GM12878 (cell line): ENCODE results near the gene PLXNC1. TPM values are rescaled to one million over a fixed set of nuclear protein-coding genes. Genes with fewer than 3 reads are reported as not detected.

Experiments used
- ATF2 ChIP-seq: IDR thresholded peaks from 2 replicates; pipeline ENCODE4 v1.6.1; 2012; ENCODE audit warnings: low read length, inconsistent platforms
- ATF7 ChIP-seq: fragments of 450-650 bp; IDR thresholded peaks from 2 replicates; pipeline ENCODE4 v1.6.1; 2016; ENCODE audit warnings: low read depth, mild to moderate bottlenecking
- BMI1 ChIP-seq: fragments of 450-650 bp; IDR thresholded peaks from 2 replicates; pipeline ENCODE4 v1.6.1; 2016; ENCODE audit warnings: mild to moderate bottlenecking, moderate library complexity, borderline replicate concordance
- CBX5 ChIP-seq: sonication (generic); IDR thresholded peaks from 2 replicates; pipeline ENCODE4 v1.6.1; 2016; ENCODE audit warnings: low read depth, moderate library complexity, mild to moderate bottlenecking, inconsistent platforms
- CEBPB ChIP-seq, 2 experiments: fragments of 150-350 bp in 1 of 2; IDR thresholded peaks; 2 replicates each; pipeline ENCODE4 v1.6.1; 2012 to 2014; ENCODE audit warnings: low read depth in 2 of 2, low read length in 2 of 2, borderline replicate concordance in 1 of 2, inconsistent platforms in 1 of 2
- GATAD2B ChIP-seq: fragments of 450-650 bp; conservative IDR thresholded peaks from 2 replicates; pipeline ENCODE4 v1.6.1; 2017; ENCODE audit warnings: low read depth, mild to moderate bottlenecking, moderate library complexity
- IKZF1 ChIP-seq: fragments of 450-650 bp; conservative IDR thresholded peaks from 2 replicates; pipeline ENCODE4 v1.6.1; 2017; ENCODE audit warnings: antibody characterized with exemption, mild to moderate bottlenecking
- IKZF2 ChIP-seq, 2 experiments: fragments of 450-650 bp; IDR thresholded peaks; 2 replicates each; pipeline ENCODE4 v1.6.1; 2017; ENCODE audit warnings: mild to moderate bottlenecking in 2 of 2, moderate library complexity in 2 of 2
- JUNB ChIP-seq: IDR thresholded peaks from 2 replicates; pipeline ENCODE4 v1.6.1; 2016; ENCODE audit warnings: antibody characterized with exemption, mild to moderate bottlenecking
- MYC ChIP-seq: IDR thresholded peaks from 2 replicates; pipeline ENCODE4 v1.6.1; 2011; ENCODE audit warnings: mild to moderate bottlenecking, low read length, moderate library complexity, inconsistent platforms; ENCODE audit not compliant: insufficient read depth, insufficient replicate concordance, insufficient read length, severe bottlenecking
- RBBP5 ChIP-seq: fragments of 200-600 bp; sonication (generic); conservative IDR thresholded peaks from 2 replicates; pipeline ENCODE4 v1.6.1; 2016
- RUNX3 ChIP-seq: IDR thresholded peaks from 2 replicates; pipeline ENCODE4 v1.6.1; 2012; ENCODE audit warnings: low read length, inconsistent platforms
- SIX5 ChIP-seq: IDR thresholded peaks from 2 replicates; pipeline ENCODE4 v1.6.1; 2011; ENCODE audit warnings: mild to moderate bottlenecking, low read depth, low read length, moderate library complexity; ENCODE audit not compliant: severe bottlenecking
- SMC3 ChIP-seq: IDR thresholded peaks from 2 replicates; pipeline ENCODE4 v1.6.1; 2011; ENCODE audit warnings: low read length, improper control_type of control experiment, borderline replicate concordance
- TCF7 ChIP-seq: IDR thresholded peaks from 2 replicates; pipeline ENCODE4 v1.6.1; 2014; ENCODE audit warnings: antibody characterized with exemption, borderline replicate concordance
- ZNF687 ChIP-seq: fragments of 450-650 bp; IDR thresholded peaks from 2 replicates; pipeline ENCODE4 v1.6.1; 2017; ENCODE audit warnings: mild to moderate bottlenecking, moderate library complexity
- polyA plus RNA-seq, 11 experiments: library from polyadenylated mRNA; depleted of rRNA in 4 of 11; unstranded in 6 of 11; stranded (reverse) in 5 of 11; fragments of >200 nt; fragmentation: Nextera tagmentation in 4 of 11; fragmentation: Illumina TruSeq in 1 of 11; extraction: Ambion mirVana in 4 of 11; extraction: Trizol in 1 of 11; gene quantifications; 1 replicate in 1 of 11; 2 replicates in 10 of 11; pipeline versions ENCODE4 v1.2.1 to v1.2.3, GENCODE V29; 2011 to 2016; ENCODE audit warnings: inconsistent platforms in 2 of 11, missing spikeins in 2 of 11, low read depth in 1 of 11
- total RNA-seq, 4 experiments: library from RNA; depleted of rRNA in 3 of 4; stranded (reverse); fragments of >200 nt in 3 of 4; fragmentation: Illumina TruSeq in 1 of 4; extraction: Trizol in 1 of 4; gene quantifications; 2 replicates each; pipeline versions ENCODE4 v1.2.1 to v1.2.3, GENCODE V29; 2013 to 2021
- TF ChIP-seq, protein P1 (sequence below): fragments of 450-650 bp; IDR thresholded peaks from 2 replicates; pipeline ENCODE4 v1.6.1; 2017; ENCODE audit warnings: low read depth, mild to moderate bottlenecking, moderate library complexity

Gene PLXNC1
- total and polyA plus RNA-seq, 10 of the 15 experiments (the other 5 are each of a cell fraction or from before 2014, with no cell fraction given): 5.2 to 41.2 (median 24.6) TPM

DNA sequence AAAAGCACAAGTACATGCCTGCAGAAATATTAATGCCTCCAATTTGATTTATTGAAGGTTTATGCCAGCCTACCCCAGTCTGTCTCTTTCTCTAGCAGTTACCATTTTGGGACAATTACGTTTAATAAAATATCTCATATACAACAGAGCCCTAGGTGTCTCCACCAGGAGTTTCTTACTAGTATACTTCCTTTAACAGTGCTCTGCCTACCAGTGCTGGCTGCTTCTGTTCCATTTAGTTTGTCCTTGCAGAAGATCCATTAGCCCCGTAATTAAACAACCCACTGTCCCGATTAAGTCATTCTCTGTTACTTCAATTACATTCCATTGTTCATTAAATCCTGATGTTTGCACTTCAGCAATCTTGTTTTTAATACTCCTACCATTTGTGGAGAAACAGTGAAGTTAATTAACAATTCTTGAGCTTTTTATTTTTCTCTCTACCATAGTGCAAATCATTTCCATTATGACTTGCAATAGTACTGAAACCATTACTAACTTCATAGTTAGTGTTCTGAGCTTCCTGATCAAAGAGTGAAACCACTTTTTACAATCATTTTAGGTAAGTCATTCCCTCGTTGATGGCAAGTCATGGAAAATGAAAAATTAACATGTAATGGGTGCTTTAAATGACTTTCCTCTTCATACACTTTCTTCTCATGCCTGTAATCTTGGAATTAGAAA, 121.1 kb downstream of the PLXNC1 start (continued):
- TF ChIP-seq ZNF687 (no peak), ATF2 (peak; percentile 37; the same call in 1 of the 2 replicates), RUNX3 (peak; percentile 69), BMI1 (0 out of 2 replicates have a peak, but pooled peaks have one; percentile 37), SIX5 (no peak), CEBPB (IDR thresholded peaks at IDR 0.05; ENCODE audit: borderline replicate concordance in 1 of 2, low read depth in 2 of 2, low read length in 2 of 2) (peak in 1 of 2 experiments; percentile 17; a peak in 1 of 4 replicates), IKZF1 (peak; percentile 58; the same call in 1 of the 2 replicates), ATF7 (peak; percentile 42), JUNB (peak; percentile 91), MYC (no peak), RBBP5 (no peak), CBX5 (no peak), SMC3 (0 out of 2 replicates have a peak, but pooled peaks have one; percentile 10), GATAD2B (no peak), TCF7 (0 out of 2 replicates have a peak, but pooled peaks have one; percentile 38), IKZF2 (IDR thresholded peaks at IDR 0.05) (peak; percentile 78 to 81)
- TF ChIP-seq, protein P1, sequence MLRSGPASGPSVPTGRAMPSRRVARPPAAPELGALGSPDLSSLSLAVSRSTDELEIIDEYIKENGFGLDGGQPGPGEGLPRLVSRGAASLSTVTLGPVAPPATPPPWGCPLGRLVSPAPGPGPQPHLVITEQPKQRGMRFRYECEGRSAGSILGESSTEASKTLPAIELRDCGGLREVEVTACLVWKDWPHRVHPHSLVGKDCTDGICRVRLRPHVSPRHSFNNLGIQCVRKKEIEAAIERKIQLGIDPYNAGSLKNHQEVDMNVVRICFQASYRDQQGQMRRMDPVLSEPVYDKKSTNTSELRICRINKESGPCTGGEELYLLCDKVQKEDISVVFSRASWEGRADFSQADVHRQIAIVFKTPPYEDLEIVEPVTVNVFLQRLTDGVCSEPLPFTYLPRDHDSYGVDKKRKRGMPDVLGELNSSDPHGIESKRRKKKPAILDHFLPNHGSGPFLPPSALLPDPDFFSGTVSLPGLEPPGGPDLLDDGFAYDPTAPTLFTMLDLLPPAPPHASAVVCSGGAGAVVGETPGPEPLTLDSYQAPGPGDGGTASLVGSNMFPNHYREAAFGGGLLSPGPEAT: peak; percentile 68; the same call in 1 of the 2 replicates
- TF ChIP-seq, all 136 proteins: peak for 19
